WTC11 (cell line): Measurements from ENCODE around the gene AMBP. TPM values are rescaled to one million over a fixed set of nuclear protein-coding genes. Genes with fewer than 3 reads are reported as not detected.

Experiments used
- ATAC-seq: fragments of 200-7000 bp; cut with Tn5 transposase; 2 replicates; pipeline ENCODE4 v1.10.0; 2021; ENCODE audit warnings: mild to moderate bottlenecking, moderate library complexity
- CTCF ChIA-PET: fragments of 300-600 bp; sonication (Branson Sonifier 250); formaldehyde crosslinking; loops from one replicate; lab custom pipeline; 2021; ENCODE audit warnings: antibody characterized with exemption; lab: Charles Lee
- POLR2A ChIA-PET: fragments of 350-600 bp; sonication (Branson Sonifier 250); formaldehyde crosslinking; loops from one replicate; lab custom pipeline; 2021; ENCODE audit warnings: antibody characterized with exemption; lab: Charles Lee
- DNase-seq: peaks from one replicate; pipeline ENCODE4 v3.0.0; 2021; ENCODE audit warnings: low spot score
- H3K27ac Mint-ChIP-seq: 2 replicates; pipeline ENCODE4 v1.8.0; 2021; ENCODE audit warnings: mixed read lengths
- H3K27me3 Mint-ChIP-seq: 2 replicates; pipeline ENCODE4 v1.8.0; 2021; ENCODE audit warnings: low read depth, mild to moderate bottlenecking, moderate library complexity, mixed read lengths
- H3K36me3 Mint-ChIP-seq: 2 replicates; pipeline ENCODE4 v1.8.0; 2021; ENCODE audit warnings: mixed read lengths
- H3K4me1 Mint-ChIP-seq: 2 replicates; pipeline ENCODE4 v1.8.0; 2022; ENCODE audit warnings: mixed read lengths
- H3K4me3 Mint-ChIP-seq: 2 replicates; pipeline ENCODE4 v1.8.0; 2021; ENCODE audit warnings: mild to moderate bottlenecking, moderate library complexity, mixed read lengths
- H3K9me3 Mint-ChIP-seq: 2 replicates; pipeline ENCODE4 v1.8.0; 2021; ENCODE audit warnings: mixed read lengths
- FOXP4 ChIP-seq: sonication (generic); formaldehyde crosslinking; IDR thresholded peaks from 2 replicates; pipeline ENCODE4 v1.8.0; 2022; ENCODE audit warnings: mild to moderate bottlenecking, missing genetic modification reagents
- NFATC4 ChIP-seq: fragments of 250-450 bp; sonication (Bioruptor Pico); IDR thresholded peaks from 2 replicates; pipeline ENCODE4 v1.9.0; 2021; ENCODE audit warnings: mild to moderate bottlenecking
- NFYB ChIP-seq: sonication (generic); formaldehyde crosslinking; conservative IDR thresholded peaks from 2 replicates; pipeline ENCODE4 v1.8.0; 2022; ENCODE audit warnings: low read depth, missing genetic modification reagents
- ZNF121 ChIP-seq: sonication (generic); formaldehyde crosslinking; IDR thresholded peaks from 2 replicates; pipeline ENCODE4 v1.8.0; 2023; ENCODE audit warnings: missing genetic modification reagents
- ZNF138 ChIP-seq: sonication (generic); formaldehyde crosslinking; conservative IDR thresholded peaks from 2 replicates; pipeline ENCODE4 v1.8.1; 2022; ENCODE audit warnings: mild to moderate bottlenecking, moderate library complexity, missing genetic modification reagents
- ZNF219 ChIP-seq: sonication (generic); formaldehyde crosslinking; IDR thresholded peaks from 2 replicates; pipeline ENCODE4 v1.8.0; 2023; ENCODE audit warnings: missing genetic modification reagents, mild to moderate bottlenecking, borderline replicate concordance
- ZNF532 ChIP-seq: fragments of 250-450 bp; sonication (Bioruptor Pico); IDR thresholded peaks from 2 replicates; pipeline ENCODE4 v1.9.0; 2021; ENCODE audit warnings: mild to moderate bottlenecking, borderline replicate concordance
- total RNA-seq: library from RNA; stranded (reverse); gene quantifications from 3 replicates; pipeline ENCODE4 v1.2.3, GENCODE V29; 2021
- TF ChIP-seq, protein P1 (sequence below): fragments of 200-600 bp; IDR thresholded peaks from 2 replicates; pipeline ENCODE4 v1.8.0; 2022; ENCODE audit warnings: antibody characterized with exemption
- TF ChIP-seq, protein P2 (sequence below): sonication (generic); formaldehyde crosslinking; IDR thresholded peaks from 2 replicates; pipeline ENCODE4 v1.8.0; 2022; ENCODE audit warnings: mild to moderate bottlenecking, missing genetic modification reagents
- TF ChIP-seq, protein P3 (sequence below): fragments of 250-450 bp; sonication (Bioruptor Pico); IDR thresholded peaks from 2 replicates; pipeline ENCODE4 v1.9.0; 2021; ENCODE audit warnings: mild to moderate bottlenecking

AMBP gene
- total RNA-seq, 1 experiment from 2014 or later = 3.3 TPM

DNA sequence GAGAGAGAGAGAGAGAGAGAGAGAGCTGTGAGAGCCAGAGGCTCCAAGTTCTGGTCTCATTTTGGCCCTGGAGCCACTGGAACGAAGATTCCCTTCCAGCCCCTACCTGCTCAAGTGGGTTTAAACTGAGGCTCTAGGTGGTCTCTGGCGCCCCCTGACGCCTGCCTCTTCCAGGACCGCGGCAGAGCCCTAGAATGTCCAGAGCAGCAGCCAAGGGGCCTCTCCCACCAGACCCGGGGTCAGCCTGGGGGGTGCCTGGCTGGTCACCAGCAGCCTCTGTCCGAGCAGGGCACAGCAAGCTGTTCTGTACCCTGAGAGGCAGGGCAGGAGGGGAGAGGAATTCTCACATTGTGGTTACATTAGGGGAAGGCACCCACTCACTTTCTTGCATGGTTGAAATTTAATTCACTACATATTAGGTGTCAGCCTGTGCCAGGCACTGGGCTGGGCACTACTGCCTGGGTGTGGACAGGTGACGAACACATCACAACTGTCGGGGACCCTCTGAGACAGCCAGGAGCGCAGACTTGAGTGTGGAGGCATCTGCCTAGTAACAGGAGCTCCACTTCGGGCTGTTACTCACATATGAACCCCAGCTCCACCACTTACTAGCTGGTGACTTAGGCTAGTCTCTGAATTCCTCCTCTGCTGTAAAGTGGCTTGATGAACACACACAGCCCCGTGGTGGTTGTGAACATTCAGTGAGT lies 44.5 kb downstream of the AMBP start:
- H3K4me1 Mint-ChIP-seq = peaks cover 12% of the 10 kb centered on the region
- H3K9me3 Mint-ChIP-seq = no peaks in the 10 kb centered on the region
- H3K36me3 Mint-ChIP-seq = peaks cover 17% of the 10 kb centered on the region
- peak; percentile 72 for DNase-seq
- no peak overlapping the region for H3K27ac Mint-ChIP-seq
- POLR2A ChIA-PET = interaction anchor here (0.7 kb wide), 1 partner anchor 222 kb away, joined by 3 read pairs; no protein-coding TSS in a partner anchor
- no peaks in the 10 kb centered on the region for H3K27me3 Mint-ChIP-seq
- CTCF ChIA-PET = interaction anchor here (0.6 to 2.7 kb wide), 6 partner anchors 12 to 237 kb away, joined by 3 to 8 read pairs (median 4); no protein-coding TSS in a partner anchor
- no peak overlapping the region for H3K4me3 Mint-ChIP-seq
- peak; percentile 71 for ATAC-seq
- TF ChIP-seq, protein P1, sequence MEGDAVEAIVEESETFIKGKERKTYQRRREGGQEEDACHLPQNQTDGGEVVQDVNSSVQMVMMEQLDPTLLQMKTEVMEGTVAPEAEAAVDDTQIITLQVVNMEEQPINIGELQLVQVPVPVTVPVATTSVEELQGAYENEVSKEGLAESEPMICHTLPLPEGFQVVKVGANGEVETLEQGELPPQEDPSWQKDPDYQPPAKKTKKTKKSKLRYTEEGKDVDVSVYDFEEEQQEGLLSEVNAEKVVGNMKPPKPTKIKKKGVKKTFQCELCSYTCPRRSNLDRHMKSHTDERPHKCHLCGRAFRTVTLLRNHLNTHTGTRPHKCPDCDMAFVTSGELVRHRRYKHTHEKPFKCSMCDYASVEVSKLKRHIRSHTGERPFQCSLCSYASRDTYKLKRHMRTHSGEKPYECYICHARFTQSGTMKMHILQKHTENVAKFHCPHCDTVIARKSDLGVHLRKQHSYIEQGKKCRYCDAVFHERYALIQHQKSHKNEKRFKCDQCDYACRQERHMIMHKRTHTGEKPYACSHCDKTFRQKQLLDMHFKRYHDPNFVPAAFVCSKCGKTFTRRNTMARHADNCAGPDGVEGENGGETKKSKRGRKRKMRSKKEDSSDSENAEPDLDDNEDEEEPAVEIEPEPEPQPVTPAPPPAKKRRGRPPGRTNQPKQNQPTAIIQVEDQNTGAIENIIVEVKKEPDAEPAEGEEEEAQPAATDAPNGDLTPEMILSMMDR = peak; percentile 55
- no peak for TF ChIP-seq NFATC4 (CRISPR knock-in tag)

GRCh38 chr9:114031948-114032840 lies 45.9 kb downstream of the AMBP start:
- H3K27me3 Mint-ChIP-seq = no peaks in the 10 kb centered on the region
- ATAC-seq (no peak), DNase-seq (no peak)
- no peak overlapping the region for H3K4me3 Mint-ChIP-seq
- no peak overlapping the region for H3K27ac Mint-ChIP-seq
- POLR2A ChIA-PET = no interaction called here
- no peak for TF ChIP-seq ZNF532 (CRISPR knock-in tag)
- TF ChIP-seq FOXP4 (CRISPR knock-in tag) = no peak
- TF ChIP-seq, protein P2, sequence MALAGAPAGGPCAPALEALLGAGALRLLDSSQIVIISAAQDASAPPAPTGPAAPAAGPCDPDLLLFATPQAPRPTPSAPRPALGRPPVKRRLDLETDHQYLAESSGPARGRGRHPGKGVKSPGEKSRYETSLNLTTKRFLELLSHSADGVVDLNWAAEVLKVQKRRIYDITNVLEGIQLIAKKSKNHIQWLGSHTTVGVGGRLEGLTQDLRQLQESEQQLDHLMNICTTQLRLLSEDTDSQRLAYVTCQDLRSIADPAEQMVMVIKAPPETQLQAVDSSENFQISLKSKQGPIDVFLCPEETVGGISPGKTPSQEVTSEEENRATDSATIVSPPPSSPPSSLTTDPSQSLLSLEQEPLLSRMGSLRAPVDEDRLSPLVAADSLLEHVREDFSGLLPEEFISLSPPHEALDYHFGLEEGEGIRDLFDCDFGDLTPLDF = no peak
- TF ChIP-seq NFYB = no peak
- TF ChIP-seq ZNF138 (CRISPR knock-in tag) = no peak
- no peaks in the 10 kb centered on the region for H3K9me3 Mint-ChIP-seq
- no peaks in the 10 kb centered on the region for H3K4me1 Mint-ChIP-seq
- H3K36me3 Mint-ChIP-seq = peaks cover 16% of the 10 kb centered on the region
- CTCF ChIA-PET = interaction anchor here (0.6 to 0.8 kb wide), 3 partner anchors 14 to 295 kb away, joined by 4 to 5 read pairs (median 4); no protein-coding TSS in a partner anchor

- CTCF ChIA-PET = no interaction called here
- POLR2A ChIA-PET = interaction anchor here (0.7 kb wide), 1 partner anchor 122 kb away, joined by 8 read pairs; no protein-coding TSS in a partner anchor
- no peaks in the 10 kb centered on the region for H3K27me3 Mint-ChIP-seq
- H3K9me3 Mint-ChIP-seq = no peaks in the 10 kb centered on the region
- H3K36me3 Mint-ChIP-seq = peaks cover 6% of the 10 kb centered on the region; the same call in 1 of the 2 replicates
- DNase-seq (no peak), ATAC-seq (no peak)
- H3K4me1 Mint-ChIP-seq = no peaks in the 10 kb centered on the region
- no peak overlapping the region for H3K4me3 Mint-ChIP-seq
- no peak overlapping the region for H3K27ac Mint-ChIP-seq
- TF ChIP-seq ZNF121 (CRISPR knock-in tag) (no peak), NFYB (no peak), ZNF219 (CRISPR knock-in tag) (no peak)
- TF ChIP-seq, protein P3, sequence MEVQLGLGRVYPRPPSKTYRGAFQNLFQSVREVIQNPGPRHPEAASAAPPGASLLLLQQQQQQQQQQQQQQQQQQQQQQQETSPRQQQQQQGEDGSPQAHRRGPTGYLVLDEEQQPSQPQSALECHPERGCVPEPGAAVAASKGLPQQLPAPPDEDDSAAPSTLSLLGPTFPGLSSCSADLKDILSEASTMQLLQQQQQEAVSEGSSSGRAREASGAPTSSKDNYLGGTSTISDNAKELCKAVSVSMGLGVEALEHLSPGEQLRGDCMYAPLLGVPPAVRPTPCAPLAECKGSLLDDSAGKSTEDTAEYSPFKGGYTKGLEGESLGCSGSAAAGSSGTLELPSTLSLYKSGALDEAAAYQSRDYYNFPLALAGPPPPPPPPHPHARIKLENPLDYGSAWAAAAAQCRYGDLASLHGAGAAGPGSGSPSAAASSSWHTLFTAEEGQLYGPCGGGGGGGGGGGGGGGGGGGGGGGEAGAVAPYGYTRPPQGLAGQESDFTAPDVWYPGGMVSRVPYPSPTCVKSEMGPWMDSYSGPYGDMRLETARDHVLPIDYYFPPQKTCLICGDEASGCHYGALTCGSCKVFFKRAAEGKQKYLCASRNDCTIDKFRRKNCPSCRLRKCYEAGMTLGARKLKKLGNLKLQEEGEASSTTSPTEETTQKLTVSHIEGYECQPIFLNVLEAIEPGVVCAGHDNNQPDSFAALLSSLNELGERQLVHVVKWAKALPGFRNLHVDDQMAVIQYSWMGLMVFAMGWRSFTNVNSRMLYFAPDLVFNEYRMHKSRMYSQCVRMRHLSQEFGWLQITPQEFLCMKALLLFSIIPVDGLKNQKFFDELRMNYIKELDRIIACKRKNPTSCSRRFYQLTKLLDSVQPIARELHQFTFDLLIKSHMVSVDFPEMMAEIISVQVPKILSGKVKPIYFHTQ = no peak
Observed at GRCh38 chr9:114031037-114031630, 47.0 kb downstream of the AMBP start.
